CD4-positive, alpha-beta T cell treated with Interleukin-17A for 1 hour (primary cell): ENCODE data around the gene GLS2.
"Not testable (repeated sequence)": the region's sequence is repeated elsewhere in the genome, so short reads cannot be mapped to it uniquely, and the experiment has no call there.

Experiments used
- DNase-seq: peaks from one replicate; pipeline ENCODE4 v3.0.0-alpha.2; 2020

Gene GLS2

GRCh38 chr12:56490360-56490759, 2.4 kb upstream of the GLS2 start:
- DNase-seq, result no peak

DNA sequence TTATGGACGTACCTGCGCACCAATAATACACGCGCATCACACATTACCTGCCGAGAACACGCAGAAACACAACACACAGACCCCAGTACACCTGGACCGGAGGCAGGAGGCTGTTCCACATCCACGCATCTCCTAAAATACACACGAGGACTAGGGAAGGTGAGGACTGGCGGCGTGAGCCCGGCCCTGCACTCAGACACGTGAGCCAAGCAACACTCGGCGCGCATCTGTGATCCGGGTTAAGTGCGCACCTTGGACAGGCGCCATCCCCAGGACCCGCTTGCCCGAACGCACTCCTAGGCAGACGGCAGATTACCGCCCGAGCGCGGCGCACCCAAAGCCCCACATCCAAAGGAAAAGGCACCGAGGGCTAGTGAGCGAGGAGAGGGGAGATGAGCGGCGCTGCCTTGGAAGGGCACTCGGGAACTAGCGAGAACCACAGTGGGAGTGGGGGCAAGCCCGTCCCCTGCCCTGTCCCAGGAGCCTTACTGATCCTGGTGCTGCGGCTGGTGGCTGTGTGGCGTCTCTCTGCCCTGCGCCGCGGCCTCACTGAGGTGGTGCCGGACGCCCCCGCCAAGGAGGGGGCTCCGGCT, 417 bp downstream of the GLS2 start:
- DNase-seq, result no peak

GRCh38 chr12:56486694-56487093, 1.3 kb downstream of the GLS2 start:
- DNase-seq, result no peak

- DNase-seq, result no peak
Observed at GRCh38 chr12:56484566-56484965, 3.4 kb downstream of the GLS2 start.

DNA sequence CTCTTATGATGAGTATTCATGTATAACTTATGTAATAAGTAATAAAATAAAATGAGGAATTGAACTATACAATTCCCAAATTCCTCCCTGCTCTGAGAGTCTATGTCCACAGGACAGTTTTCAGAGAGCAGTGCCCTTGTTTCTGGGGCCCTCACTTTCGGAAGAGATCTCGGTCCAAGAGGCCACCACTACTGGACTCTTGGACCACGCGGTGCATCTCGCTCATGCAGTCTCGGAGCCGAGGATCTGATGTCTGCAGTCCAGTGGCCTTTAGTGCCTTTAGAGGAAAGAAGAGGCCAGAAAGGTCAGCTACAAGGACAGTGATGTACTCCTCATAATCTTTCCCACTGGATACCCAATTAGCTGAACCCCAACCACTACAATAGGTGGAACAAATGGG, 8.3 kb downstream of the GLS2 start:
- no peak for DNase-seq

DNA sequence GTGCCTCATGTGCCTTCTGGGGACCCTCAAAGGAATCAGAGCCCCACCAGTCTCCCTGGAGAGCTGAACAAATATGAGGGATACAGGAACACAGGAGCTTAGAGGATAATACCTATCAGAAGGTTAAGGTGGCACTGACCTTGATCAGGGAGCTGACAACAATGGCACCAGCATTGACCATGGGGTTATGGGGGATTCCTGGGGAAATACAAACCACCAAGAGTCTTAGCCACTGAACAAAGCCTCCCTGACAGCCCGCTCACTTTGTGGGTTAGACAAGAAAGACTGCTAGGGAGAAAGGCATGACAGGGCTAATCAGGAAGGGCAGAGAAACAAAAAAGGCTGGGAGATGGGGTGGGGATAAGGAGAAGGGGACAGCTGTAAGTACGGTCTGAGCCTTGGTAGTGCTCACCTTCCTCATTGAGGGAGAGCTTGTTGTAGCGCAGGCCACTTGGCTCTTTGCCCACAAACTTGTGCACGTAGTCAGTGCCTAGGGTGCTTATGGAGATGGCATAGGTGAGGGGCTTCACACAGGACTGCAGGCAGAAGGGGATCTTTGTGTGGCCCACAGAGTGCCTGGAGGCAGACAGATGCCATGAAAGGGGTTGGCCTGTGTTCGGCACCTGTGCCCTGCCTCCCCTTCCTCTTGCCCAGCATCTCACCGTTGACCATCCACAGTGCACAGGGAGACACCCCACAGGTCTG, 10.3 kb downstream of the GLS2 start:
- no peak for DNase-seq

- DNase-seq, result no peak
Observed at GRCh38 chr12:56476972-56477432, 11.0 kb downstream of the GLS2 start.

DNA sequence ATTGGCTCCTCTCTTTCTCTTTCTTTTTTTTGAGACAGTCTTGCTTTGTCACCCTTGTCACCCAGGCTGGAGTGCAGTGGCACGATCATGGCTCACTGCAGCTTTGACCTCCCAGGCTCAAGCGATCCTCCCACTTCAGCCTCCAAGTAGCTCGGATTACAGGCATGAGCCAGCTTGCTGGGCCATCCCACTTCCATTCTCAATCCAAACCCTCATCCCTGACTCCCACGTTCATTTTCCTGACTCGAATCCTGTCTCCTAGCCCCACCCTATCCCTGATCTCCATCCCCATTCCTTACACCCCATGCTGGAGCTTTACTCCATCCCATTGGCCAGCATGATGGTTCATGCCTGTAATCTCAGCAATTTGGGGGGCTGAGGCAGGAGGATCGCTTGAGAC, 11.8 kb downstream of the GLS2 start:
- DNase-seq, result no peak

DNA sequence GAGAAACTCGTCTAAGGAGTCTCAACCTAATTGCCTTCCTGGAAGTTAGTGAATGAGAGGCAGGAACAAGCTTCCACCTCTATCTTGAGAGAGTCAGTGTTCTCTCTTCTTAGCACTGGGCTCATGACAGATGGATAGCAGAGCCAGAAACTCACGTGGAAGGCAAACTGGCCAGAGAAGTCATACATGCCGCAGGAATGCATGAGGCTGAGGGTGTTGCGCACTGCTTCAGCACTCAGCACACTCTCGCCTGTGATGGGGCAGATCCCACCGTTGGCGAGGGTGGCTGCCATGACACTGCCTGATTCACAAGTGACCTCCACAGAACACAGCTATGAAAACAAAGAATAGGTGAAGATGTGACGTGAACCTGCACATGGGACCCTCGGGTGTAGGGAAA, 13.6 kb downstream of the GLS2 start:
- DNase-seq, result no peak

DNA sequence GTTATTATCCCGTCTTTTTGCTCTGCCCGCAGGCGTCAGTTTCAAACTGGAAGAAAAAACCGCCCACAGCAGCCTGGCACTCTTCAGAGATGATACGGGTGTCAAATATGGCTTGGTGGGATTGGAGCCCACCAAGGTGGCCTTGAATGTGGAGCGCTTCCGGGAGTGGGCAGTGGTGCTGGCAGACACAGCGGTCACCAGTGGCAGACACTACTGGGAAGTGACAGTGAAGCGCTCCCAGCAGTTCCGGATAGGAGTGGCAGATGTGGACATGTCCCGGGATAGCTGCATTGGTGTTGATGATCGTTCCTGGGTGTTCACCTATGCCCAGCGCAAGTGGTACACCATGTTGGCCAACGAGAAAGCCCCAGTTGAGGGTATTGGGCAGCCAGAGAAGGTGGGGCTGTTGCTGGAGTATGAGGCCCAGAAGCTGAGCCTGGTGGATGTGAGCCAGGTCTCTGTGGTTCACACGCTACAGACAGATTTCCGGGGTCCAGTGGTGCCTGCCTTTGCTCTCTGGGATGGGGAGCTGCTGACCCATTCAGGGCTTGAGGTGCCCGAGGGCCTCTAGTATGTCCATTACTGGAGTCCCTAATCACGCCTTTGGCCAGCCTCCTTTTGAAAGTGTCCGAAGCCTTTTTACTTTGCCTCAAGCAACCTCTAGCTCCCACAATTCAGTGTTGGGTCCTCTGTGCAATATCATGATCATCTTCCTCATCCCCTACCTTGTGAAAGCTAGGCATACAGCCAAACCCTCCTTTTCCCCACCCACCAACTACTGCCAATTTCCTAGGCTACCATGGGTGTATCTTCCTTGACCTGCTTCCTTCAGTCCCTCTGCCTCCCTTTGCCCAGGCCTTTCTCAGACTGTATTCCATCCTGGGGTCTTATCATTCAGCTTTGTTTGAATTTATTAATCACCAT, 18.7 kb downstream of the GLS2 start:
- DNase-seq, result no peak

DNA sequence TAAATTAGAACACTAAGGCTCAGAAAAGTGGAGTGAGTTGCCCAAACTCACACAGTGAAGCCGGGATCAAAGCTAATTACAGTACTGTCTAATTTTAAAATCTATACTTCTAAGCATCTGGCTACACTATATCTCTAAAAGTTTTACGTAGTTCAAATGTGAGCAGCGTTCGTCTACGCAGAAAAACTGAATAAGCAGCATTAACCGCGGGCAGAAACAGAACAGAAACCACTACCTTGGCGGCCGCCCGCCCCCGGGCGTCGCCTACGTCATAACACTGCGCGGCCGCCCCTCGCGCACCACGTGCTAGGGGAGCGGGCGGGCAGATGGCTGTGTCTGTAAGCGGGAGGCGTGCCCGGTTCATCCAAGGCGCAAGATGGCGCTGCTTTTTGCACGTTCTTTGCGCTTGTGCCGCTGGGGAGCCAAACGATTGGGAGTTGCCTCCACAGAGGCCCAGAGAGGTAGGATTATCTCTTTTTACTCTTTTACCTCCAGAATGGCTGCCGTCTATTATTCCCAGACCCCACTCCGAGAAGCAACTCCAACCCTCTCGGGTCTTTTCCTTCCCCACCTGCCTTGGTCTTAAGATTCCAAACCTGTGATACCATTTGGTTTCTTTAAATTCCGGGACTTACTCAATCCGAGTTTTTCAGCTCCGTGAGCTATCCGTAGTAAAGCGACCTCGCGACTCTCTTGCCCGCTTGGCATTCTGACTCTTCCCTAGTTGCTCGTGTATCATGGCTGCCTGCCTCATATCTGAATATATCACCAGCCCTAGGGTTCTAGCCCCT, 19.6 kb downstream of the GLS2 start, which contains the start of gene SPRYD4:
Gene SPRYD4, plus strand, starts transcription at position 363 of the 791 bp plus-strand sequence. Its CDS starts 14 bp downstream, at position 377.
- peak; percentile 95 for DNase-seq

- DNase-seq, result no peak
Observed at GRCh38 chr12:56462565-56462964, 25.4 kb downstream of the GLS2 start.

- no peak for DNase-seq
Observed at GRCh38 chr12:56461235-56462159, 26.5 kb downstream of the GLS2 start.

DNA sequence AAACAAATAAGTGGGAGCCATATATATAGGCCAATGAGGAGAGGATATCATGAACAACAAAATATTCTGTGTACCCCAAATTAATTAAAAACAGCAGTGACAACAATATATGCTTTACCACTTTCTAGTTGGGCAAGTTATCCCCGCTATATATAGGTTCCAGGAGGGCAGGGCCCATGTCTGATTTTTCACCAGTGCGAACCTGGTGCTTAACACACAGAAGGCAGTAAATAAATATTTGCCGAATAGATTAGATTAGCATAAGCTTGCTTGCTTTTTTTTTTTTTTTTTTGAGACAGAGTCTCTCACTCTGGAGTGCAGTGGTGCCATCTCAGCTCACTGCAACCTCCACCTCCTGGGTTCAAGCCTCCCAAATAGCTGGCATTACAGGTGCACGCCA, 30.1 kb downstream of the GLS2 start:
- no peak for DNase-seq

DNA sequence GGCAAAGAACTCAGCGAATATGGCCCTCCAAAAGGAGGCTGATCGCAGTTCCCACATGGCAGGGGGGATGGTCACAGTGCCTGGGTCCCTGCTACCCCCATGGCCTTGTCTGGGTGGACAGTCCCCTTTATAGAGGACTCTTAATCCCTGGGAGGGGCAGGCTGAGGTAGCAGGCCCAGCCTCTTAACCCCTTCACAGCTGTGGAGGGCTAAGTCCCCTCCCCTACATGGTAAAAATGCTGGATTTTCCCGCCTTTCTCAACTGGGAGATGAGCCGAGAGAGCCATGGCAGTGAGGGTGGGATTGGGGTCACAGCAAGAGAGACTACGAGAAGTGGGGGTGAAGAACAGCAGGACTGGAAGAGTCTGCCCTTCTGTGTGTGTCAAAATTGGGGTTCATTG, 33.4 kb downstream of the GLS2 start, which contains the start of gene MIP:
Gene MIP, minus strand, starts transcription at position 101 of the 400 bp plus-strand sequence. Its CDS starts 44 bp downstream, at position 57.
- DNase-seq, result no peak

DNA sequence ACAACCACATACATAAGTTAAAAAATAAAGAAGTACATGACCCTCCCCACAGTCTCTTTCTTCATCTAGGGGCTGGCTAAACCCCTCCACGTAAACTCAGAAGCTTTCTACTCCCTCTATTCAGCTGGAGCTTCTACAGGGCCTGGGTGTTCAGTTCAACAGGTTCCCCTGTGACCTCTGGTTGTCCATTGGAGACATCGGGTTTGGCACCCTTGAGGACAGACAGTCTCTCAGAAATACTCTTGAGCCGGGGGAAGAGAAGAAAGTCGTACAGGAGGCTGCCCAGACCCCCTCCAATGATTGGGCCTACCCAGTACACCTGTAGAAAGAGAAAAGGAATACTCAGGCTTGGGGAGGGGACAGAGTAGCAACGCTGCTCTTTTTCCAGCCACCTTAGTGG, 36.8 kb downstream of the GLS2 start:
- DNase-seq, result no peak

GRCh38 chr12:56450241-56450640, 37.7 kb downstream of the GLS2 start:
- DNase-seq, result no peak

DNA sequence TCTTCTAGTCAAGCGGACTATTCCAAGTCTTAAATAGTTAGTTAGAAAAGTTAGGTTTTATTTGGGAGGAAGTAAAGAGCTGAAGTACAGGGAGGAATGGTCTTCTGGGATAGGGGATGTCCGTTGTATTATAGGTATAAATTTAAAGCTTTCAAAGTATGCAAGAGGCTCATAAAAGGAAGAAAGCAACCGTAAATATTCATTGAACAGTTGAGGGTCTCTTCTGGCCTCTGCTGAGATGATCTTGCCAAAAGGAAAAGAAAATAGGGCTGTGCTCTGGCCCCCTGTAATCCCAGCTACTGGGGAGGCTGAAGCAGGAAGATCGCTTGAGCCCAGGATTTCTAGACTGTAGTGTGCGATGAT, 38.4 kb downstream of the GLS2 start:
- no peak for DNase-seq

DNA sequence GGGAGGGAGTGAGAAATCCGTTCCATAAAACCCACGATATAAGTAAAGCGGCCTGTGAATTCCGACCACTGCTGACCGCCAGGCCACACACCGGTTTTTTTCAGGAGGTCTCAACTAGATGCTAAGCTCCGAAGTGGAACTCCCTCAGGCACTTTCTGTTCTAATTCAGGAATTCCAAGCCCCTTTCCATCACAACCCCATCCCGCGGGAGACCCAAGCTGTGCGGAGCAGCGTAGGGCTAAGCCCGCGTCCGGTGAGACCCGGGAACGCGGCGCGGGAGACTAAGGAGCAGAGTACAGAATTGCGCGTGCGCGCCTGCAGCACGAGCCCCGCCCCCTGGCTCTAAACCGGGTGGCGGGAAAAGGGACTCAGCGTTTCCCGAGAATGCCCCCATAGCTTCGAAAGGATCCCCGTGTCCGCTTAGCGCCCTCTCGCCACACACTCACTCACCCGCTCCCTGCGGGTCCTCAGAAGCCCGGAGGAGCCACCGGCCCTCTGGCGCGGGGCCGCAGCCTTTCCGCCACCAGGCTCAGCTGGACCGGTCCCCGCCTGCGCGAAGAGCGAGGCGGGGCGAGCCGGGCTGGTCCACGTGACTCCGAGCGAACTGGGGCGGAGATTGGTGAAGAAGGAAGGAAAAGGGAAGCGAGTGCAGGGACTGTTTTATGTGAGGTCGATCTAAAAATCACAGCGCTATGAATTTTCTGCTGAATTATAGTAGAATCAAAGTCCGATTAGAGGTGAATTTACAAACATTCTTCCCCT, 38.9 kb downstream of the GLS2 start, which contains the start of gene TIMELESS:
Gene TIMELESS, minus strand, starts transcription at position 567 of the 762 bp plus-strand sequence. CDS start 15,256 bp downstream, outside the sequence.
- DNase-seq, result peak; percentile 84

DNA sequence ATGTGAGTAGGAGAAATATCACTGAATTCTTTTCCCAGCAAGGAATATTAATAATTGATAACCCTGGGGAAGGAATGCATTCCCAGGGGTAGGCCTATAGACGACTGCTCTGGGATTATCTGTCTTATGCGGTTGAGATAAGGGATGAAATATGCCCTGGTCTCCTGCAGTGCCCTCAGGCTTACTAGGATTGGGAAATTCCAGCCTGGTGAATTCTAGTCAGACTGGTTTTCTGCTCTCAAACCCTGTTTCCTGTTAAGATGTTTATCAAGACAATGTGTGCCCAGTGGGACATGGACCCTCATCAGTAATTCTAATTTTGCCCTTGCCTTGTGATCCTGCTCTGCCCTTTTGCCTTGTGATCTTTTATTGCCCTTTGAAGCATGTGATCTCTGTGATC, 44.8 kb downstream of the GLS2 start:
- not testable (repeated sequence) for DNase-seq
